Measurements from ENCODE around the gene ING4.

Gene ING4

GRCh38 chr12:6605421-6606330 lies 57.2 kb downstream of the ING4 start:
- DNase-seq, result no peak

- DNase-seq, result no peak
Observed at GRCh38 chr12:6604259-6605029, 58.5 kb downstream of the ING4 start.

- no peak for DNase-seq
Observed at GRCh38 chr12:6603095-6603567, 59.8 kb downstream of the ING4 start.

- DNase-seq, result no peak
Observed at GRCh38 chr12:6602526-6602925, 60.4 kb downstream of the ING4 start.

All from SHP77 (cell line).